IMR-90 (cell line): ENCODE data around the gene TSEN15. TPM values are rescaled to one million over a fixed set of nuclear protein-coding genes. Genes with fewer than 3 reads are reported as not detected.

Experiments used
- ATAC-seq: fragments of 200-7000 bp; cut with Tn5 transposase; 2 replicates; pipeline ENCODE4 v1.9.1; 2020; ENCODE audit warnings: low read depth, mild to moderate bottlenecking, moderate library complexity
- BruUV-seq: library from RNA; stranded (reverse); fragments of 400-500 nt; replicated peaks from 2 replicates; lab custom pipeline; 2021; lab: Mats Ljungman, UMichigan
- CTCF ChIA-PET: fragments of 300-600 bp; formaldehyde crosslinking; extraction: SDS; loops from one replicate; lab custom pipeline; 2021; ENCODE audit warnings: antibody characterized with exemption; lab: Yijun Ruan, JAX
- POLR2A ChIA-PET: fragments of 300-600 bp; sonication (Branson Sonifier 250); formaldehyde crosslinking; loops from one replicate; lab custom pipeline; 2022; ENCODE audit warnings: antibody characterized with exemption; ENCODE audit not compliant: unreplicated experiment; lab: Charles Lee
- DNase-seq: peaks from one replicate; pipeline ENCODE4 v3.0.0; 2013
- H2AFZ ChIP-seq: replicated peaks from 2 replicates; pipeline ENCODE3; 2013; ENCODE audit warnings: low read length, mild to moderate bottlenecking; ENCODE audit not compliant: poor library complexity
- H2AK5ac ChIP-seq: 2 replicates; pipeline ENCODE4 v1.6.1; 2013; ENCODE audit warnings: low read depth, low read length, inconsistent platforms
- H2AK9ac ChIP-seq: replicated peaks from 2 replicates; pipeline ENCODE3; 2013; ENCODE audit warnings: mild to moderate bottlenecking, low read depth, low read length, moderate library complexity; ENCODE audit not compliant: poor library complexity
- H2BK120ac ChIP-seq: 2 replicates; pipeline ENCODE4 v1.6.1; 2013; ENCODE audit warnings: low read depth, low read length, inconsistent platforms
- H2BK15ac ChIP-seq: 3 replicates; pipeline ENCODE4 v1.6.1; 2013; ENCODE audit warnings: low read depth, low read length, inconsistent platforms
- H2BK20ac ChIP-seq: 2 replicates; pipeline ENCODE4 v1.6.1; 2013; ENCODE audit warnings: low read depth, mild to moderate bottlenecking, inconsistent platforms, low read length, moderate library complexity
- H2BK5ac ChIP-seq: 2 replicates; pipeline ENCODE4 v1.6.1; 2013; ENCODE audit warnings: mild to moderate bottlenecking, low read depth, low read length, inconsistent platforms; ENCODE audit not compliant: poor library complexity, severe bottlenecking
- H3K14ac ChIP-seq: replicated peaks from 2 replicates; pipeline ENCODE4 v1.6.1; 2013; ENCODE audit warnings: low read depth, low read length, inconsistent platforms
- H3K18ac ChIP-seq: 2 replicates; pipeline ENCODE4 v1.6.1; 2013; ENCODE audit warnings: low read depth, low read length, control low read depth
- H3K23ac ChIP-seq: 2 replicates; pipeline ENCODE4 v1.6.1; 2013; ENCODE audit warnings: low read depth, low read length, inconsistent platforms
- H3K27ac ChIP-seq: 2 replicates; pipeline ENCODE4 v1.5.1; 2013; ENCODE audit warnings: mild to moderate bottlenecking, control low read depth, low read length; ENCODE audit not compliant: insufficient read depth
- H3K27me3 ChIP-seq: 2 replicates; pipeline ENCODE4 v1.6.1; 2013; ENCODE audit warnings: low read length; ENCODE audit not compliant: control insufficient read depth, insufficient read depth
- H3K36me3 ChIP-seq: 2 replicates; pipeline ENCODE4 v1.6.1; 2013; ENCODE audit warnings: low read length, mixed read lengths; ENCODE audit not compliant: control insufficient read depth, insufficient read depth
- H3K4ac ChIP-seq: 2 replicates; pipeline ENCODE4 v1.6.1; 2013; ENCODE audit warnings: low read depth, low read length, inconsistent platforms
- H3K4me1 ChIP-seq: 2 replicates; pipeline ENCODE4 v1.6.1; 2013; ENCODE audit warnings: low read length, mixed read lengths; ENCODE audit not compliant: control insufficient read depth, insufficient read depth
- H3K4me2 ChIP-seq: 2 replicates; pipeline ENCODE4 v1.6.1; 2013; ENCODE audit warnings: low read depth, mild to moderate bottlenecking, control low read depth, low read length, moderate library complexity
- H3K4me3 ChIP-seq: 2 replicates; pipeline ENCODE4 v1.5.1; 2013; ENCODE audit warnings: low read depth, mild to moderate bottlenecking, control low read depth, low read length, moderate library complexity; ENCODE audit not compliant: insufficient read depth
- H3K56ac ChIP-seq: 2 replicates; pipeline ENCODE4 v1.6.1; 2013; ENCODE audit warnings: low read length, inconsistent platforms; ENCODE audit not compliant: insufficient read depth; ENCODE audit errors: extremely low read depth
- H3K79me1 ChIP-seq, 2 experiments: 2 replicates each; pipeline ENCODE4 v1.6.1; 2013; ENCODE audit warnings: low read length in 2 of 2, inconsistent platforms in 1 of 2, low read depth in 1 of 2
- H3K9ac ChIP-seq: 2 replicates; pipeline ENCODE4 v1.6.1; 2013; ENCODE audit warnings: low read depth, low read length, control low read depth
- H3K9me1 ChIP-seq: 2 replicates; pipeline ENCODE4 v1.6.1; 2013; ENCODE audit warnings: low read length, inconsistent platforms; ENCODE audit not compliant: insufficient read depth
- H3K9me3 ChIP-seq: 2 replicates; pipeline ENCODE4 v1.6.1; 2013; ENCODE audit warnings: low read length; ENCODE audit not compliant: control insufficient read depth, insufficient read depth
- H4K20me1 ChIP-seq: 2 replicates; pipeline ENCODE4 v1.6.1; 2013; ENCODE audit warnings: low read length, inconsistent platforms; ENCODE audit not compliant: insufficient read depth
- H4K5ac ChIP-seq: 2 replicates; pipeline ENCODE4 v1.6.1; 2013; ENCODE audit warnings: mild to moderate bottlenecking, low read depth, low read length, control low read depth
- H4K8ac ChIP-seq, 2 experiments: 2 replicates each; pipeline ENCODE4 v1.6.1; 2013; ENCODE audit warnings: low read depth in 2 of 2, low read length in 2 of 2, control low read depth in 1 of 2, inconsistent platforms in 1 of 2
- H4K91ac ChIP-seq: 2 replicates; pipeline ENCODE4 v1.6.1; 2013; ENCODE audit warnings: low read depth, low read length, inconsistent platforms; ENCODE audit not compliant: insufficient read depth
- CEBPB ChIP-seq: IDR thresholded peaks from 2 replicates; pipeline ENCODE4 v1.6.1; 2012; ENCODE audit warnings: low read depth, low read length, improper control_type of control experiment
- MAFK ChIP-seq: IDR thresholded peaks from 2 replicates; pipeline ENCODE4 v1.6.1; 2012; ENCODE audit warnings: low read depth, low read length, improper control_type of control experiment
- NFE2L2 ChIP-seq: fragments of 150-350 bp; IDR thresholded peaks from 2 replicates; pipeline ENCODE4 v1.6.1; 2016; ENCODE audit warnings: low read depth, mild to moderate bottlenecking, low read length
- POLR2A ChIP-seq: IDR thresholded peaks from 2 replicates; pipeline ENCODE4 v1.6.1; 2012; ENCODE audit warnings: mild to moderate bottlenecking, low read depth, low read length
- WGBS, 2 experiments: methylation state at CpG; one replicate each; pipeline versions ENCODE4 v1.1.5 to v1.1.7; 2013; ENCODE audit warnings: missing lambda C conversion rate in 2 of 2; ENCODE audit not compliant: insufficient read length in 1 of 2; ENCODE audit errors: extremely low coverage in 2 of 2; 5-methylcytosine and 5-hydroxymethylcytosine counted together
- dilution Hi-C: fragments of 300-500 bp; cut with HindIII; formaldehyde crosslinking; loops from one replicate; pipeline ENCODE4 v1.14.3; 2018; ENCODE audit warnings: low sequenced_read_pairs; ENCODE audit not compliant: unreplicated experiment
- in situ Hi-C: fragments of 300-500 bp; cut with MboI; formaldehyde crosslinking; loops from 3 replicates; pipeline ENCODE4 v1.14.3; 2019; ENCODE audit warnings: low sequenced_read_pairs, inconsistent platforms, mixed read lengths
- intact Hi-C: fragments of 100-400 bp; cut with micrococcal nuclease; formaldehyde crosslinking; loops from 2 replicates; pipeline ENCODE4 v1.10.0; 2022
- polyA plus RNA-seq, 3 experiments: library from polyadenylated mRNA; depleted of rRNA; stranded (reverse); fragments of >200 nt; gene quantifications; 2 replicates each; pipeline ENCODE4 v1.2.3, GENCODE V29; 2012; ENCODE audit warnings: low replicate concordance in 1 of 3
- total RNA-seq: library from RNA; depleted of rRNA; stranded (reverse); fragments of >200 nt; gene quantifications from 2 replicates; pipeline ENCODE4 v1.2.3, GENCODE V29; 2012

Gene TSEN15
- total and polyA plus RNA-seq, 2 of the 4 experiments (the other 2 are of a cell fraction): 32.4 to 45.0 TPM

DNA sequence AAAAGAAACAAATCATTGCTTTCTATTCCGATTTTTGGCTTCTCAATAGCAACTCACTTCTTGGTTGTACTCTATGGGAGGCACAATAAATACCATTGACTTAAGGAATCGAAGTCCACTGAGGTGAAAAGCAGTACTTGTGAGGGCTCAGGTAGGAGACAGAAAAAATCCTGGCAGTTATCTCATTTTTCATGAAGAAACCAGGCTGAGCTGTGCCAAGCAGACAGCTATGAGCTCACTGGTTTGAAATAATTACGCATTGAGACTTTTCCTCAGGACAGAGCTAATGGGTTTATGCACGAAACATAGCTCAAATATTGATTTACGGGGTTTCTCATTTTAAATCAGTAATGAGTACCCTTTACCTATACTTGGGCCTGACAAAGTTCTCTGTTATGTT, 32.5 kb upstream of the TSEN15 start:
- CTCF ChIA-PET: no interaction called here
- no peak overlapping the region for H3K4me2 ChIP-seq
- H4K8ac ChIP-seq: no peak overlapping the region

More for the DNA sequence above, 32.5 kb upstream of the TSEN15 start:
- TF ChIP-seq NFE2L2: no peak
- TF ChIP-seq CEBPB: no peak
- no peak for TF ChIP-seq POLR2A
- TF ChIP-seq MAFK: no peak
- no peak overlapping the region for H2BK120ac ChIP-seq
- H3K56ac ChIP-seq: no peak overlapping the region
- intact Hi-C loops (no loop called here), in situ Hi-C loops (no loop called here), dilution Hi-C loops (no loop called here)
- DNase-seq: no peak
- H3K9me3 ChIP-seq: no peaks in the 10 kb centered on the region
- H2AK5ac ChIP-seq: no peak overlapping the region
- peaks cover 3% of the 10 kb centered on the region for H3K4me1 ChIP-seq
- no peak overlapping the region for H2AFZ ChIP-seq
- H3K27me3 ChIP-seq: no peaks in the 10 kb centered on the region
- H3K23ac ChIP-seq: no peak overlapping the region
- H3K18ac ChIP-seq: no peak overlapping the region
- H4K5ac ChIP-seq: no peak overlapping the region
- no CpG with 5 or more reads among the region's 5 CpGs for WGBS, 2 experiments
- H3K4ac ChIP-seq: no peak overlapping the region
- no peaks in the 10 kb centered on the region; a peak in 1 of 4 replicates for H3K79me1 ChIP-seq
- H3K36me3 ChIP-seq: no peaks in the 10 kb centered on the region
- POLR2A ChIA-PET: no interaction called here
- H2BK20ac ChIP-seq: no peak overlapping the region
- H2BK15ac ChIP-seq: no peak overlapping the region
- BruUV-seq: no TSS peak
- no peak overlapping the region for H3K27ac ChIP-seq
- H4K20me1 ChIP-seq: no peaks in the 10 kb centered on the region
- no peak for ATAC-seq
- no peak overlapping the region for H2BK5ac ChIP-seq
- no peak overlapping the region for H4K91ac ChIP-seq
- H3K4me3 ChIP-seq: no peak overlapping the region
- no peak overlapping the region for H2AK9ac ChIP-seq
- H3K14ac ChIP-seq: no peak overlapping the region
- H3K9ac ChIP-seq: no peak overlapping the region
- H3K9me1 ChIP-seq: no peaks in the 10 kb centered on the region
